ENCODE results near the gene POU3F1. TPM values are rescaled to one million over a fixed set of nuclear protein-coding genes. Genes with fewer than 3 reads are reported as not detected.

The POU3F1 gene
- total RNA-seq, 2 donors from 2014 or later: 0.09 TPM; not detected in 1

DNA sequence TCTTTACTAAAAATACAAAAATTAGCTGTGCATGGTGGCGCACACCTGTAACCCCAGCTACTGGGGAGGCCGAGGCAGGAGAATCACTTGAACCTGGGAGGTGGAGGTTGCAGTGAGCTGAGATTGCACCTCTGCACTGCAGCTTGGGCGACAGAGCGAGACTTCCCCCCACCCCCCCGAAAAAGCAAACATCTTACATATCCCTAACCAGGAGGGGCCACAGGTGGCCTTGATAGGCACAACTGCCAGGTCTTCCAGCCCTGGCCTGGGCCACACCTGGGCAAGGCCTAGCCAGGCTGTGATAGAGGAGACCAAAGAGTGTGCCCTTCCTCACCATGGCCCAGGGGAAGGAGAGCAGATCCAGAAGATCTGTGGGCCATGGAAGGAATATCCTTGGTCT, 28.6 kb upstream of the POU3F1 start:
- ATAC-seq (no peak), DNase-seq (no peak)
- intact Hi-C loops (cut with DNase I): no loop called here

DNA sequence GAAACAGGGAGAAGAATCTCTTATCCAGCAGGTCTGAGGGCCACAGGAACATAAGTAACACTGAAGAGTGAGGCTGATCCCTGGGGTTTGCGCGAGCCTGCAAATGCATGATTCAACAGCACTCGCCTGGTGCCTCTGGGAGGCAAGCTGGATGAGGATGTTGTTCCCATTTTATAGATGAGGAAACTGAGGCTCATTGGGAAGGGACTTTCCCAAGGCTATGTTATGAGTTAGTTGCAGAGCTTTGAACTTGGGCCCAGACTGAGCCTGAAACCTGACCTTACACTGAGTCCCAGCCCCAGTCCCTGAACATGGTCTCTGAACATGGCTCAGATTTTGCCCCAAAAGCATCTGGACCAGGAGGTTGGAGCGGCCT, 27.7 kb upstream of the POU3F1 start:
- no peak for ATAC-seq
- DNase-seq: no peak
- intact Hi-C loops (cut with DNase I): no loop called here

DNA sequence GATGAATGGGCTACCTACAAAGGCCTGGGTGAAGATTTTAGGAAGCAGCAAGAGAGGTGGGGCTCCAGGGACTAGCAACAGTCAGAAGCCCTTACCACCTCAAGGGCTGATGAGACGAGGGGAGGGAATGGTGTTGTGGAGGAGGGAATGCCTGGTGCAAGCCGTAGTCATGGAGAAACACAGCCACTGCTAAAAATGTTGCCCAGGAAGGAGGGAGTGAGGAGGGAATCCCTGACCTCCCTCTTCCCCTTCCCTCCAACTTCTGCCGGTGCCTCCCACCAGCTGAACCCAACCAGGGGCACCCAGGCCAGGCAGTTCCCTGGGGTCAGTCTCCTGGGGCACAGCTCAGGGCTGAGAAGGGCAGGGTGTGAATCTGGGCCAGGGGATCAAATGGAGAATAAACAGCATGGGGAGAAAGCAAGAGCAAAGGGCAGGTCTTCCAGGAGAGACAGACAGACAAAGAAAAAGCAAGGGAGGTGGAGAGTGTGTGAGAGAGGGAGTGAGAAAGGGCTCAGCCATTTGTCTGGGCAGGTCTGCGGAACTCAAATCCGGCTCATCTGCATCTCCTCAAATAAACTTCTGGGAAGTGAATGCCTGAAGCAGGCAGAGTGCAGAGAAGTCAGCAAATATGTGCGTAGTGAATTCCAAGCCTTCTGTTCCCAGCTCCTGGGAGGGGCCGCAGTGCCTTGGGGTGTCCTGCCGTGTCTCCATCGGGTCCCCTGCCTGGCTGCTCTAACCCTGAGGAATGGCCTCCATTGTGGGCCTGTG, 27.1 kb upstream of the POU3F1 start:
- ATAC-seq: no peak
- DNase-seq: no peak
- intact Hi-C loops (cut with DNase I): no loop called here

DNA sequence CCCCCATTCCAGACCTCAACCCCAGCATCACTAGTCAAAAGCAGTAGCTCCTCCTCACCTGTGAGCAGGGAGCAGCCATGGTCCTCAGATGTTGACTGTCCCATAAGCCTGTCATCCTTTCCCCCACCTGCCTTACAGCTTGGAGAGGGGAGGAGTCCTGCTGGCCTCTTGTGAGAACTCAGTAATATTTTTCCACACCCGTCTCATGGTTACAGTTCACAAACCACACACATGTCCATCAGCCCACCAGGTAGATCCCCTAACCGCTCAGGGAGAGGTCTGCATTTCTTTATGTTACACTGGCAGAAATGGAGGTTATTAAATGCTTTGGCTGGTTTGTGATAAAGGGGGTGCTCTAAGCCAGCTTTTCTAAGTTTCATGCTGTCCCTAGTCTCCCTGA, 26.3 kb upstream of the POU3F1 start:
- intact Hi-C loops (cut with DNase I): no loop called here
- DNase-seq (no peak), ATAC-seq (no peak)

DNA sequence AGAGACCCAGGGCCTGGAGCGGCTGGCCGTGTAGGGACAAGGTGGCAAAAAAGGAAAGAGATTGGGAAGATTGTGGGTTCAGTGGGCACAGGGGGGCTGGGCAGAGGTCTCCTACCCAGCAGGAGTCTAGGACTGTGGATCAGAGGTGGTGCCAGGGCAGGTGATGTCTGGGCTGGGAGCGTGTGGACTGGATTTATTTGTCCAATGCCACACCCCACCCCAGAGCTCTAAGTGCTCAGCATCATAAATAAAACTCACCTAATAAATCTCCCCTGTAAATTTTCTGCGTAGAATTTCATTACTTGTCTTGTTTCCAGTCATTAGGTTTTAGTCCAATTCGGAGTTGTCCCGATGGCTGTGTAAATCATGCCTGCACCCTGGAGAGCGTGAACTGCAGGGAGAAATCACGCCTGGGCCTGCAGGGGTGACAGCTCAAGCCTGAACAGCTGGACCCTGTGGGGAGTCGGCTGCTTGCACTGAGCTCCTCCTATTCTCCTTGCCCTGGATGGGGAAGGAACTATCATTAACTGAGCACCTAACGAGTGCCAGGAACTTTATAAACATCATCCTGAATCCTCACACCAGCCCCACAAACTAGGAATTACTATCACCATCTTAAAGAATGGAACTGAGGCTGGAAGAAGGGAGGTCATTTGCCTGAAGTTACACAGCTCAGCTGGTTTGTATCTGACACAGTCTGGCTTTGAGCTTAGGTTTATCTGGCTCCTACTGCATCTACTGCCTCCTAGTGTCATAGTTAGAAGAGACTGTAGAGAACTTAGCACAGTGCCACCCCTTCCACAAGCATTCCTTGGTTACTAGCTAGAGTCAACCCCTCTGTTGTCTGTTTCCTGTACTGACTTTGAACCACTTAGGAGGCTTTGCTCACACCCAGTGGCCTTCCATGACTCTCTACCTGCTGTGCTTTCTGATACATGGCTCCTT, 25.0 kb upstream of the POU3F1 start:
- no peak for DNase-seq
- no peak for ATAC-seq
- intact Hi-C loops (cut with DNase I): no loop called here

DNA sequence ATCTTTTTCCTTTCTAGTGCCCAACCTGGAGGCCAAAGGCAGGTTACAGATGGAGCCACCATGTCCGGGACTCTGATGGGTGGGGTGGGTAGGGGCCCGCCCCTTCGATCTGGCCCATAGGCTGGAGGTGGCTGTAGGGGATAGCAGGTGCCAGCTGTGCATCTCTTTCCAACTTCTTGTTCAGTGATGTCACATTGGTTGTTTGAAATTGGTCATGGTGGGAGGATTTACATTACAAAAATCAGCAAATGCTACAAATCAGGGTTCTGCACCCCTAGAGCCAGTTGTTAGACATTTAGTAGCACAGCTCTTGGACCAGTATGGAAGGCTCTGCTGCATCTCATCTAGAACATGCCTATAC, 22.4 kb upstream of the POU3F1 start:
- ATAC-seq (no peak), DNase-seq (no peak)
- intact Hi-C loops (cut with DNase I): no loop called here

DNA sequence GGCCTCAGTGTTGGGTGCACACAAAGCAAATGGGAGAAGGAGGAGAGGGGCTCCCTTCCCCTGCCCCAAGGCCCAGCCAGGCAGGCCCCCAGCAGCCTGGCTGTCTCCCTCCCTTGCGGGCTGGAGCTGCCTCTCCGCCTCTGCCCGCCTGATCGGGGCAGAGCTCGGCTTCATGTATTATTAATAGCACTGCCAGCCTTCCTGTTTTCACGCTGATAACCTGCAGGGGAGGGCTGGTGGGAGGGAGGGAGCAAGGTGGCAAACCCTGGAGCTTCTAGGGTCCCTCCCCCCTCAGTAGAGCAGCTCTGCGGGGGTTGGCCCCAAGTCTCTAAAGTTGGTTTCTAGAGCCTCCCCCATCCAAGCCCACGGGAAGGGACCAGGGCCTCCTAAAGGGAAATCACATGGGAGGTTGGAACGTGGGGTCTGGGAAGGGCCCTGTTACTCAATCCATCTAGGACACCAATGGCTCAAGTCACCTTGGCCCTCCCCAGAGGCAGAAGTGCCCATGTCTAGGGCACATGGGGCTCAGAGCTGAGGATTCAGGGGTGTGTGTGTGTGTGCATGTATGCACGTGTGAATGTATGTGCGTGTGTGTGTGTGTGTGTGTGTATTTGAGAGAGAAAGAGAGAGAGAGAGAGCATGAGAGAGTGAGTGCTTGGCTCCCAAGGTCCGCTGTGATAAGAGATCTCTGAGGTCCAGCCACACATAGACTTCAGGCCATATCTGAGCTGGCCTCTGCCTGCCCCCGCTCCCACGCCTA, 21.8 kb upstream of the POU3F1 start:
- no peak for ATAC-seq
- intact Hi-C loops (cut with DNase I): no loop called here
- DNase-seq: no peak

DNA sequence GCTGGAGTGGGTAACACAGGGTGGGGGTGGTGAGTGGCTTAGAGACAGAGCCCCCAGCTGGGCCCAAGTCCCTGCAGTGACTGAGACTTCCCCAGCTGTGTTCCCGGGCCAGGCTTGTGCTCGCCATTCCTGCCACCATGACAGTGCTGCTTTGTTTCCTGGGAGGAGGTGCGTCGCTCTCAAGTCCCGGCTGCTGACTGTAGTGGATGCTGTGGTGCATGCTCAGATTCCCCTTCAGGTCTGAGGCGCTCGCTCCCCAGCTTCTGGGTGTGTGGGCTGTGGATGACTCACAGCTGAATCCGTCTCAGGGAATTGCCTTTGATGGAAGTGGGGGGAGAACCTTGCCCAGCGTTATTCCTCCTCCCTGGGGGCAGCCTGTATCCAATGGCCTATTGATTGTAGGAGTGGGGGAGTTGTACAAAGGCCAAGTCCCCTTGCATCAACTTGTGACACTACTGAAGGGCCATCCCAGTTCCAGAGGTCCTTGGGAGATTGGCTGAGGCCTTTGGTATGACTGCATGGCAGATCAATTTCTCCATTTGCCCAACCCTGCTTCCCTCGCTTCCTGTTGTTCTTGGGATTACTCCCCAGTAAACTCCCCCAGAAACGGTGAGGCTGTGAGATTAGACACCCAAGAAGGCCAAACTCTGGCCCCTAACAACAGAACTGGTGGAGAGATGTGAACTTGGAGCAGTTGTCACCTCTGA, 17.8 kb upstream of the POU3F1 start:
- ATAC-seq (peak in 1 of 2 donors; percentile 68), DNase-seq (no peak)
- intact Hi-C loops (cut with DNase I): no loop called here

DNA sequence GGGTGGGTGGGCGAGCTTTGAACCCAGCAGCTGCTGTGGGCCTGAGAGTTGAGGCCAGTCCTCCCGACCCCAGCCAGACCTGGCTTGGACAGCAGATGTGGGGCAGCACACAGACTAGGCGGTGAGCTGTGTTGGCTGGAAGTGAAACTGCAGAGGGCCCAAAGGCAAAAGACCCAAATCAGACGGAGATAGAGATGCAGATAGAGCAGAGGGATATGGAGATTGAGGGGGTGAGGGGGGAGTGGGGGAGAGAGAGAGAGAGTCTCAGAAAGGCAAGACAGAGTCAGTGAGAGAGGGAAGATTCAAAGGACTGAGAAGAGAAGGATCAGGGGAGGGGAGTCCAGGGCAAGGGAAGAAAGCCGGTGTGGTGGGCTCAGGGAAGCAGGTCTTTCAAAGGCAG, 17.0 kb upstream of the POU3F1 start:
- intact Hi-C loops (cut with DNase I): no loop called here
- no peak for DNase-seq
- no peak for ATAC-seq

DNA sequence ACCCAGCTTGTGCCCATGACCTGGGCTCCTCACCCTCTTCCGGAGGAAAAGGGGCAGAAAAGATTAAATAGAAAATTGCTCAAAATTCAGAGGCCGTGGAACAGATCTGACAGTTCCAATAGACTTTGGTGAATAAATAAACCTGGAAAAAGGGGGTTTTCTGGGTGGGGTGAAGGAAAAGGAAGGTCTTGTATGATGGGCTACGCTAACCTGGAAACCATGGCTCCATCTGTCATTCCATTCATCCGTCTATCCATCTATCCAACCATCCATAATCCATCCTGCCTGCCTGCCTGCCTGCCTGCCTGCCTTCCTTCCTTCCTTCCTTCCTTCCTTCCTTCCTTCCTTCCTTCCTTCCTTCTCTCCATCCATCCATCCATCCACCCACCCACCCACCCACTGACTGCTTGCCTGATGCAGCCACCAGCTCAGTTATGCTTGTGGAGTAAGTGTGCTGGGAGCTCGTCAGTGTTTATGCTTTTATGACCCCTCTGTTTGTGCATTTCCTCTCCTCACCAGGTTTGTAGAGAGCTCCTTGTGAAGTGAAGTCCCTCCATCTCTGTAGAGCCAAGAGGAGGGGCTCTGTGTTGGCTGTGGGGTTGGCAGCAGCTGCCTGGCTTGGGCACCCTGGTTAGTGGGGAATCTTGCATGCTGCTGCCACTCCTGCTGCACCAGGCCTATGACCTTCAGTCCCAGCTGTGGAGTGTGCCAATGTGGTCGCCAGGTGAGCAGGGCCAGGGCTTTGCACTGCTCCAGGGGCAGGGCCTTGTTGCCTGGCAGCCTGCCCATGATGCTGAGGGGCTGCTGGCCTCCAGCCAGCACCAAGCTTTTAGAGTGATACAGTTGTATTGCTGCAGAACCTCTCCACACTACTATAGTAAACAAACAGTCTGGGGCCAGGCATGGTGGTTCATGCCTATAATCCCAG, 16.0 kb upstream of the POU3F1 start:
- no peak for ATAC-seq
- intact Hi-C loops (cut with DNase I): no loop called here
- no peak for DNase-seq

DNA sequence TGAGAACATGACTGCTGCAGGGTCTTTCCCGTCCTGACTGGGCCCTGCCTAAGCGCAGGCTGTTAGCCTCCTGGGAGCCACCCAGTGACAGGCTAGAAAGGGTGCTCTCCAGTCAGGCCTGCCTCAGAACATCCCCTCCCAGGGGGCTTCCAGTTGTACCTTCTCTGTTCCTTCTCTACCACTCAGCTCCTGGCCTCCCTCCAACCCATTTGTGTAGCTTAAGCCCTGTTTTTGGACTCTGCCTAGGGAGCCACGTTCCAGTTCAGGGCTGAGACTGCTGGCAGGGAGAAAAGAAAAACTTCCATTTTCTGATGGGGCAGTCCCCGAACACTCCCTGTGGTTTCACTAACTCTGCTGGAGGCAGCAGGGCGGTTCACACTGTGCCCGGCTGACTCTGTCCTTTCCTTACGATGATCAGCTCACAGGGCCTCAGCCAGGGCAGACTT, 15.3 kb upstream of the POU3F1 start:
- intact Hi-C loops (cut with DNase I): no loop called here
- DNase-seq: no peak

DNA sequence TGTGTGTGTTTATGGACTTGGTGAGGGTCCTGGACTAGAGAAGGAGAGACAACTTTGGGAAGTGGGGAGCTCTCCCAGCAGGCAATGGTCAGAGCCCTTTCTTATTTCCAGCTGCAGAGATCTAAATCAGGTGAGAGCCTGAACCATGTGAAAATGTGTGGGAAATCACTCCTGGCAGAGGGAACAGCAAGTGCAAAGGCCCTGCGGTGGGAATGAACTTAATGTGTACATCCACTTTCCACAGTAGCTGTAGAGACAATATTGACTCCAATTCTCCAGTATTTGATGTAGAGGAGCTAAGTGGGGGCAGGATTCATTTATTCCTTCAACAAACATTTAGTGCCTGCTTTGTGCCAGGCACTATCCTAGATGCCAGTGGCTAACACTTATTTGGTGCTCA, 14.7 kb upstream of the POU3F1 start:
- intact Hi-C loops (cut with DNase I): no loop called here
- ATAC-seq (no peak), DNase-seq (no peak)

More for the DNA sequence above, 15.3 kb upstream of the POU3F1 start:
- ATAC-seq: no peak

DNA sequence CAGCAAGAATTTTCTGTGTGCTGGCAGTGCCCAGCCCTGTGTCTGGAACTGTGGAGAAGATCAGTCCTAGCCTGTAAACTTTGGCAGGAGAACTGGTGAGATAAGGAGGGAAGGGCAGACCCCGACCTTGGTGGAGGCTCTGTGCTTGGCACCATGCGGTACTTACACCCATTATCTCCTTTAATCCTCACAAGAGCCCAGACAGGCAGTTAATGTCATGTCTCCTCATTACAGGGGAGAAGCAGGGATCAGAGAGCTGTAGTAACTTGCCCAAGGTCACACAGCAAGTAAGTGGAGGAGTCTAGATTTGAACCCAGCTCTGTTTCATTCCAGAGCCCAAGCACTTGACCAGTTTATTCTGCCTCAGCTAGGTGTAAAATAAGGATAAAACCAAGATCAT, 13.9 kb upstream of the POU3F1 start:
- DNase-seq (no peak), ATAC-seq (peak in 1 of 2 donors; percentile 31)
- intact Hi-C loops (cut with DNase I): no loop called here

DNA sequence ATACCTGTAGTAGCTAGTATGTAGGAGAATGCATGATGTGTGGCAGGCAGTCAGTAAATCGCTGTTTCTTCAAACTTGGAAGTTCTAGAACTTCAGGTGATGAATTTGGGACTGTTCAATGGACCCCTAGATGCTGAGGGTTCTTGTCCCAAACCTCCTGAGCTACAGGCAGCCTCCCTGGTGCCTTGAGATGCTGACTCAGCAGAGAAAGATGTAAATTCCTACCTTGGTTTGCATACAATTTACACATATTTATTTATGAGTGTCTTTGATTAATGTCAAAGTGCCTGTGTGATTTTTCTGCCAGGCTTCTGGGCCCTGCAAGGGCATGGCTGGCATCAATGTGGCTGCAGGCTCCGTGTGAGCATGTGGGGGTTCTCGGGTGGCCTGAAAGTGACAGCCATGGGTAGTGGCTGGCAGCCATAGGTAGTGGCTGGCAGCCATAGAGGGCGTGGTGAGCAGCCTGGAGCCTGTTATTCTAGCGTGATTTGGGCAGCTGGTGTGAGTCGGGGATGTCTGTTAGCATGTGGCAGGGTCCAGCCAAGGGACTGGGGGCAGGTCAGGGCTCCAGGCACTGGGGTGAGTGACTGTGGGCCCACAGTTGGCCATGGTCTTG, 13.2 kb upstream of the POU3F1 start:
- intact Hi-C loops (cut with DNase I): no loop called here
- DNase-seq: no peak
- ATAC-seq: no peak

DNA sequence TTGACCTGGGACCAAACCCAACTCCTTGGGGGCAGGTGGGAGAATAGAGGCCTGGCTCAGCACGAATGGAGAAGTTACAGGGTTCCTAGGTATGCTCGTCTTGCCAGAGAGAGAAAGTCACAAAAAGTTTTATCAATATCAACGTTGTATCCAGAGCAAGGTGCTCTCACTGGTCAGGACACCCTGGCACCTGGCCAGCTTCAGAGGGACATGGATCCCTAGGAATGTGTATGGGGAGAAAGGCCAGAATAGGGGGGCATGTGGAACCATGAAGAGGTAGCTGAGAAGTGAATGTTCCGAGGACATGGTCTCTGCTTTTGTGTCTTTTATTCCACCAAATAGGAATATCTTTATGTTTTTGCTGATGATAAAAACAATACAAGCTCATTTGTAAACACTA, 9.4 kb upstream of the POU3F1 start:
- ATAC-seq (no peak), DNase-seq (no peak)
- intact Hi-C loops (cut with DNase I): no loop called here

DNA sequence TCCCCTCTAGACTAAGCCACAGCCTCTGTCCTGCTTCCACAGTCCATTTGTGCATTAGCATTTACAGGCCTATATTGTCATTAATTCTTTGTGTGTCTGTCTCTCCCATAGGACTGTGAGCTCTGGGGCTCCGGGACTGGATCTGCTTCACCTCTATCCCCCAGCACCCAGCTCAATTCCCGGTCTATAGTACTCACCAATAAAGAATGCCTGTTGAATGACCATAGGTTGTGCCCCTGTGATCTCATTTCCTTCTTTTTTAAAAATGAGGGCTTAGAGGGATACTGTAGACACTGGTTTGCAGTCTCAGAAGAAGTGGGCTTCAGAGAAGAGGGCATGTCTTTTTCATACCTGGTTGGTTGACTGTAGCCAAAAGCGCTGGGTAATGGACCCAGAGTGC, 8.8 kb upstream of the POU3F1 start:
- ATAC-seq: no peak
- no peak for DNase-seq
- intact Hi-C loops (cut with DNase I): no loop called here

DNA sequence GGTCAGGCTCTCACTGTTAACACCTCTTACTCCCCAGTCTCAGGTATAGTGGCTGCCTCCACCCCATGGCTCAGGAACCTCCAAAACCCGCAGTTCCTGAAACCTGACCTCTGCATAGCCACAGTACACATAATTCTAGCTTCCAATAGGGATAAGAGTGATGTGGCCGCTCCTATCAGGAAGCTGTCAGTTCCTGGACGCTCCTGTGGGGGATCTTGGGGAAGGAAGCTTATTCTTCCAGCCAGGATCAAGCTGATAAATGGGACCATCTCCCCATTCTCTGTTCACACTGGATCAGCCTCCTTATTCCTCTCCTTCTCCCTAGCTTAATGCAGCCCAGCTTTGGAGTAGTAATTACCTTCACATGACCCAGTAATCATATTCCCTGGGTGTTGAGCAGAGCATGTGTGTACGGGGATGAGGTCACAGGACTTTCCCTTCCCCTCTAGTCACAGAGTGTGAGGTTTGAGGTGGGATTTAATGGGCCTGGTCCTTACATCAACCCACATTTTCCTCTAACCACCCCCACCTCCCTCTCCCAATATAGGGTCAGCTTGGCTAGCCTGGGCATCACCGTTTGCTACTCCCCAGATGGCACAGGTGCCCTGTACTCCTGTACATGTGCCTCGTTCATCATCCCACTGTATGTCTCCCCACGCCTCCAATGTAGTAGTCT, 7.0 kb upstream of the POU3F1 start:
- ATAC-seq: no peak
- intact Hi-C loops (cut with DNase I): no loop called here
- DNase-seq: no peak
